Measurements from ENCODE around the gene SORBS1. TPM values are rescaled to one million over a fixed set of nuclear protein-coding genes. Genes with fewer than 3 reads are reported as not detected.

SORBS1 gene
- polyA plus RNA-seq, 3 donors from 2014 or later, result 0.33 to 1.8 (median 0.82) TPM

- peaks cover 0 to 13% (median 7%) of the 10 kb centered on the region in 3 donors for H3K36me3 Mint-ChIP-seq
- no peak overlapping the region for H3K4me3 Mint-ChIP-seq
- H3K9me3 Mint-ChIP-seq, result no peaks in the 10 kb centered on the region
- no peak for DNase-seq
- no peak overlapping the region for H3K27ac Mint-ChIP-seq
- no peaks in the 10 kb centered on the region for H3K4me1 Mint-ChIP-seq
- peaks cover 0 to 7% (median 0%) of the 10 kb centered on the region in 3 donors for H3K27me3 Mint-ChIP-seq (ENCODE audit: low read depth in 3 of 3)
These were observed 165.2 kb downstream of the SORBS1 start for GRCh38 chr10:95395947-95396449.

- Mint-ChIP-seq H3K4me3 (no peak overlapping the region), H3K36me3 (peaks cover 0 to 13% (median 7%) of the 10 kb centered on the region in 3 donors), H3K9me3 (no peaks in the 10 kb centered on the region), H3K27me3 (ENCODE audit: low read depth in 3 of 3) (peaks cover 0 to 7% (median 2%) of the 10 kb centered on the region in 3 donors), H3K4me1 (no peaks in the 10 kb centered on the region), H3K27ac (no peak overlapping the region)
- DNase-seq, result no peak
These were observed 166.8 kb downstream of the SORBS1 start for GRCh38 chr10:95394161-95394880.

- Mint-ChIP-seq H3K27me3 (ENCODE audit: low read depth in 3 of 3) (peaks cover 0 to 7% (median 3%) of the 10 kb centered on the region in 3 donors), H3K4me3 (no peak overlapping the region), H3K4me1 (no peaks in the 10 kb centered on the region), H3K9me3 (no peaks in the 10 kb centered on the region), H3K36me3 (peaks cover 0 to 13% (median 7%) of the 10 kb centered on the region in 3 donors), H3K27ac (no peak overlapping the region)
- DNase-seq, result no peak
These were observed 168.4 kb downstream of the SORBS1 start for GRCh38 chr10:95392681-95393164.

- Mint-ChIP-seq H3K27me3 (ENCODE audit: low read depth in 3 of 3) (peaks cover 0 to 7% (median 3%) of the 10 kb centered on the region in 3 donors), H3K4me3 (no peak overlapping the region), H3K36me3 (peaks cover 0 to 7% (median 3%) of the 10 kb centered on the region in 3 donors), H3K4me1 (no peaks in the 10 kb centered on the region), H3K9me3 (no peaks in the 10 kb centered on the region), H3K27ac (no peak overlapping the region)
- DNase-seq, result no peak
These were observed 169.0 kb downstream of the SORBS1 start for GRCh38 chr10:95392217-95392584.

GRCh38 chr10:95391581-95392216 is 169.5 kb downstream of the SORBS1 start:
- no peaks in the 10 kb centered on the region for H3K4me1 Mint-ChIP-seq
- no peak overlapping the region for H3K27ac Mint-ChIP-seq
- peaks cover 0 to 7% (median 3%) of the 10 kb centered on the region in 3 donors for H3K27me3 Mint-ChIP-seq (ENCODE audit: low read depth in 3 of 3)
- H3K36me3 Mint-ChIP-seq, result peaks cover 0 to 4% (median 0%) of the 10 kb centered on the region in 3 donors
- H3K4me3 Mint-ChIP-seq, result no peak overlapping the region
- DNase-seq, result no peak
- H3K9me3 Mint-ChIP-seq, result no peaks in the 10 kb centered on the region

- H3K36me3 Mint-ChIP-seq, result peaks cover 0 to 4% (median 0%) of the 10 kb centered on the region in 3 donors
- H3K9me3 Mint-ChIP-seq, result no peaks in the 10 kb centered on the region
- peaks cover 0 to 7% (median 3%) of the 10 kb centered on the region in 3 donors for H3K27me3 Mint-ChIP-seq (ENCODE audit: low read depth in 3 of 3)
- no peaks in the 10 kb centered on the region for H3K4me1 Mint-ChIP-seq
- no peak overlapping the region for H3K27ac Mint-ChIP-seq
- H3K4me3 Mint-ChIP-seq, result no peak overlapping the region
- no peak for DNase-seq
These were observed 170.0 kb downstream of the SORBS1 start for GRCh38 chr10:95391164-95391563.

- Mint-ChIP-seq H3K27ac (no peak overlapping the region), H3K36me3 (peaks cover 0 to 3% (median 0%) of the 10 kb centered on the region in 3 donors), H3K27me3 (ENCODE audit: low read depth in 3 of 3) (peaks cover 0 to 7% (median 3%) of the 10 kb centered on the region in 3 donors), H3K4me1 (no peaks in the 10 kb centered on the region), H3K9me3 (no peaks in the 10 kb centered on the region), H3K4me3 (no peak overlapping the region)
- no peak for DNase-seq
These were observed 171.2 kb downstream of the SORBS1 start for GRCh38 chr10:95389982-95390381.

GRCh38 chr10:95389176-95389575 is 172.0 kb downstream of the SORBS1 start:
- H3K36me3 Mint-ChIP-seq, result no peaks in the 10 kb centered on the region
- no peak overlapping the region for H3K27ac Mint-ChIP-seq
- no peaks in the 10 kb centered on the region for H3K4me1 Mint-ChIP-seq
- peaks cover 0 to 9% (median 3%) of the 10 kb centered on the region in 3 donors for H3K27me3 Mint-ChIP-seq (ENCODE audit: low read depth in 3 of 3)
- DNase-seq, result no peak
- H3K4me3 Mint-ChIP-seq, result no peak overlapping the region
- H3K9me3 Mint-ChIP-seq, result no peaks in the 10 kb centered on the region

GRCh38 chr10:95388539-95388938 is 172.6 kb downstream of the SORBS1 start:
- no peaks in the 10 kb centered on the region for H3K9me3 Mint-ChIP-seq
- H3K27ac Mint-ChIP-seq, result no peak overlapping the region
- no peak for DNase-seq
- peaks cover 0 to 5% (median 3%) of the 10 kb centered on the region in 3 donors for H3K27me3 Mint-ChIP-seq (ENCODE audit: low read depth in 3 of 3)
- H3K4me3 Mint-ChIP-seq, result no peak overlapping the region
- no peaks in the 10 kb centered on the region for H3K36me3 Mint-ChIP-seq
- no peaks in the 10 kb centered on the region for H3K4me1 Mint-ChIP-seq

GRCh38 chr10:95388109-95388471 is 173.1 kb downstream of the SORBS1 start:
- no peak for DNase-seq
- no peaks in the 10 kb centered on the region for H3K36me3 Mint-ChIP-seq
- H3K27me3 Mint-ChIP-seq (ENCODE audit: low read depth in 3 of 3), result peaks cover 0 to 5% (median 3%) of the 10 kb centered on the region in 3 donors
- H3K4me1 Mint-ChIP-seq, result no peaks in the 10 kb centered on the region
- H3K27ac Mint-ChIP-seq, result no peak overlapping the region
- no peaks in the 10 kb centered on the region for H3K9me3 Mint-ChIP-seq
- H3K4me3 Mint-ChIP-seq, result no peak overlapping the region

GRCh38 chr10:95384011-95384704 is 177.0 kb downstream of the SORBS1 start:
- Mint-ChIP-seq H3K36me3 (peaks cover 0 to 8% (median 4%) of the 10 kb centered on the region in 3 donors), H3K9me3 (no peaks in the 10 kb centered on the region), H3K4me3 (no peak overlapping the region), H3K4me1 (no peaks in the 10 kb centered on the region), H3K27me3 (ENCODE audit: low read depth in 3 of 3) (peaks cover 0 to 3% (median 3%) of the 10 kb centered on the region in 3 donors), H3K27ac (no peak overlapping the region)
- DNase-seq, result no peak

GRCh38 chr10:95382596-95382995 is 178.6 kb downstream of the SORBS1 start:
- peaks cover 4 to 8% (median 5%) of the 10 kb centered on the region in 3 donors for H3K36me3 Mint-ChIP-seq
- no peak for DNase-seq
- no peak overlapping the region for H3K27ac Mint-ChIP-seq
- H3K4me3 Mint-ChIP-seq, result no peak overlapping the region
- H3K4me1 Mint-ChIP-seq, result no peaks in the 10 kb centered on the region
- H3K9me3 Mint-ChIP-seq, result no peaks in the 10 kb centered on the region
- H3K27me3 Mint-ChIP-seq (ENCODE audit: low read depth in 3 of 3), result peaks cover 0 to 3% (median 2%) of the 10 kb centered on the region in 3 donors

GRCh38 chr10:95382174-95382573 is 179.0 kb downstream of the SORBS1 start:
- DNase-seq, result no peak
- no peak overlapping the region for H3K4me3 Mint-ChIP-seq
- H3K9me3 Mint-ChIP-seq, result no peaks in the 10 kb centered on the region
- peaks cover 4 to 8% (median 5%) of the 10 kb centered on the region in 3 donors for H3K36me3 Mint-ChIP-seq
- H3K4me1 Mint-ChIP-seq, result no peaks in the 10 kb centered on the region
- no peak overlapping the region for H3K27ac Mint-ChIP-seq
- peaks cover 0 to 3% (median 2%) of the 10 kb centered on the region in 3 donors for H3K27me3 Mint-ChIP-seq (ENCODE audit: low read depth in 3 of 3)

- H3K27ac Mint-ChIP-seq, result no peak overlapping the region
- H3K9me3 Mint-ChIP-seq, result peaks cover 0 to 17% (median 6%) of the 10 kb centered on the region in 6 donors
- no peak for DNase-seq
- no peak overlapping the region for H3K4me3 Mint-ChIP-seq
- peaks cover 0 to 8% (median 2%) of the 10 kb centered on the region in 3 donors for H3K27me3 Mint-ChIP-seq (ENCODE audit: low read depth in 3 of 3)
- peaks cover 3 to 24% (median 5%) of the 10 kb centered on the region in 3 donors for H3K36me3 Mint-ChIP-seq
- H3K4me1 Mint-ChIP-seq, result no peaks in the 10 kb centered on the region
These were observed 183.2 kb downstream of the SORBS1 start for GRCh38 chr10:95377950-95378349.
